Measurements from ENCODE around the gene SSBP4.

- no peak for TF ChIP-seq EZH2 (IDR thresholded peaks at IDR 0.05; ENCODE audit: low read length, unreplicated experiment)
- TF ChIP-seq CTCF (conservative IDR thresholded peaks at IDR 0.05; ENCODE audit: low read depth, low read length): no peak
- TF ChIP-seq EZH2phosphoT487 (IDR thresholded peaks at IDR 0.05; ENCODE audit: borderline replicate concordance, low read length): no peak
These were observed 34.4 kb upstream of the SSBP4 start for GRCh38 chr19:18384775-18385174.

Data from PC-3 (cell line).